Measurements from ENCODE around the gene SLC6A3. TPM values are rescaled to one million over a fixed set of nuclear protein-coding genes. Genes with fewer than 3 reads are reported as not detected.

SLC6A3 gene
- total RNA-seq, 2 donors from 2014 or later = not detected

DNA sequence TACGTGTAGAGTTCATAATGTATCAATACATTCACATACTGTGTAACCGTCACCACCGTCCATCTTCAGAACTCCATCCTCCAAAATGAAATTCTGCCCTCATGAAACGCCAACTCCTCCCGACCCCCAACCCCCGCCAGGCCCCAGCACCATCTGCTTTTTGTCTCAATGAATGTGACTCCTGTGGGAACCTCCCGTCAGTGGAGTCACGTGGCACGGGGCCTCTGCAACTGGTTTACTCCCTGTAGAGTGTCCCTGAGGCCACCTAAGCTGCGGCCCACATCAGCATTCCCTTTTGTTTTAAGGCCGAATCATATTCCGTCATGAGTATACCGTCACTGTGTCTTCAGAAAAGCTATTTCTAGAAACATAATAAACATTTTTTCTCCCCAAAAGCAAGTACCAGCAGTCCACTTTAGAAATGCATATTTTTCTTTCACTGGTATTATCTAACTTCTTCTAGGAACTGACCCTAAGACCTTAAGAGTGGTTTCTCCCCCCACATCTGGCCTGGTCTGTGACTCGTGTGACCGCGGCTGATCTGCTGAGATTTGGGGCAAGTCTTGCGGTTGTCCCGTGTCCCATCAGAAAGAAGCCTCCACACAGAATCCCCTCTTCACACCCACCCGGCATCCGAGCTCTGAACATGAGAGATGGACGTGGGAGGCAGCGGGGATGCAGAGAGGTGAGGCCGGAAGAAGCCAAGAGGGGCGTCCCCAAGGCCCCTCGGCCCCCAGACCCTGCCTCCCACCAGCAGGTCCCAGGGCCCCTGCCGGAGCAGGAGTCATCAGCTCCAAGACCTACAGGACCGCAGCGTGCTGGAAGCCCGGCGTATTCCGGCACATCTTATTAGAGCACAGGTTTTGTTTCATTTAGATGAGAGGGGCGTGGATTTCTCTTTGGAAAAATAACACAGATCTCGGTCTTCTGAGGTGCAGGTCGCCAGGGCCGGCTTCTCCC lies 38.3 kb downstream of the SLC6A3 start:
- Histone ChIP-seq H3K36me3 (no peaks in the 10 kb centered on the region), H3K9me3 (no peaks in the 10 kb centered on the region), H3K4me1 (no peaks in the 10 kb centered on the region), H3K27me3 (no peaks in the 10 kb centered on the region), H3K27ac (no peak overlapping the region), H3K4me3 (no peak overlapping the region), H3K9ac (ENCODE audit: low read depth in 2 of 2, low read length in 2 of 2) (no peak overlapping the region)
- intact Hi-C loops (cut with DNase I) = no loop called here
- no peak for DNase-seq
- TF ChIP-seq, protein P1, sequence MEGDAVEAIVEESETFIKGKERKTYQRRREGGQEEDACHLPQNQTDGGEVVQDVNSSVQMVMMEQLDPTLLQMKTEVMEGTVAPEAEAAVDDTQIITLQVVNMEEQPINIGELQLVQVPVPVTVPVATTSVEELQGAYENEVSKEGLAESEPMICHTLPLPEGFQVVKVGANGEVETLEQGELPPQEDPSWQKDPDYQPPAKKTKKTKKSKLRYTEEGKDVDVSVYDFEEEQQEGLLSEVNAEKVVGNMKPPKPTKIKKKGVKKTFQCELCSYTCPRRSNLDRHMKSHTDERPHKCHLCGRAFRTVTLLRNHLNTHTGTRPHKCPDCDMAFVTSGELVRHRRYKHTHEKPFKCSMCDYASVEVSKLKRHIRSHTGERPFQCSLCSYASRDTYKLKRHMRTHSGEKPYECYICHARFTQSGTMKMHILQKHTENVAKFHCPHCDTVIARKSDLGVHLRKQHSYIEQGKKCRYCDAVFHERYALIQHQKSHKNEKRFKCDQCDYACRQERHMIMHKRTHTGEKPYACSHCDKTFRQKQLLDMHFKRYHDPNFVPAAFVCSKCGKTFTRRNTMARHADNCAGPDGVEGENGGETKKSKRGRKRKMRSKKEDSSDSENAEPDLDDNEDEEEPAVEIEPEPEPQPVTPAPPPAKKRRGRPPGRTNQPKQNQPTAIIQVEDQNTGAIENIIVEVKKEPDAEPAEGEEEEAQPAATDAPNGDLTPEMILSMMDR (IDR thresholded peaks at IDR 0.05) = no peak

DNA sequence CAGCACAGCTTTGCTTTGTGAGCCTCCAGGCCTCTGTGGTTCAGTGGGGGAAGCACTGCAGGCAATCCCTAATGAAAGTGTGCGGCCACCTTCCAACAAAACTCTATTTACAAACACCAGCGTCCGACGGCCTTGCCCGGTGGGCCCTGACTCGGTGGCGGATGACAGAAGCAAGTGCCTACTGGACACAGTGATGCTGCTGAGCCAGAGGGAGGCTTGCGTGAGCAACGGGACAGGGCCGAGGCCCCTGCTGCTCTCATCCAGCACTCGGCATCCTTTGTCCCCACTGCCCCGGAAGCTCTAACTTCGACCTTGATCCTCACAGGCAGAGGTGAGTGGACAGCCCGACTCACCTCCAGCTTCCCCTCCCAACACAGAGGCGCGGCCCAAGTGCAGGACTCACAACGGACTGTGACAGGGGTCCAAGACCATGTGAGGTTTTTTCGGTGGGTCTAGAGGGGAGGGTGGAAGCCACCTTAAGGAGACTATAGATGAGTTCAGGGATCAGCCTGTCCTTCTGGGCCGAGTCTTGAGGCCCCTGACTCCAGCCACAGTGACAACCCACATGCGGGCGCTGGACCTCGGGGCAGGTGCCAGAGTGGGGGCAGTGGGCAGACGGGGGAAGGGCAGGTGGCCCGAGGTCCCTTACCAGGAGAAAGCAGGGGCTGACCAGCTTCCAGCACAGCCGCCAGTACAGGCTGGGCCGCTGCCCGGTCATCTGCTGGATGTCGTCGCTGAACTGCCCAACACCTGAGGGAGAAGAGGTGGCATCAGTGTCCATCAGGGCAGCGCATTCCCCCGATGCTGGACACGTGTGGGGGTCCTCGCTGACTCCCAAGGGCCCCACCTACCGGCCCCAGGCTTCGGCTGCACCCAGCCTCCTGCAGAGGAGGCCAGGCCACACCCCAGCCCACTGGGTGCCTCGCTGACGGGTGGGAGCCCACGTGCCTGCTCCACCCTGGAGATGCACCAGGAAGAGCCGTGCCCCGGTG lies 39.4 kb downstream of the SLC6A3 start:
- Histone ChIP-seq H3K9me3 (no peaks in the 10 kb centered on the region), H3K27ac (no peak overlapping the region), H3K4me3 (no peak overlapping the region), H3K9ac (ENCODE audit: low read depth in 2 of 2, low read length in 2 of 2) (no peak overlapping the region), H3K27me3 (no peaks in the 10 kb centered on the region), H3K36me3 (no peaks in the 10 kb centered on the region), H3K4me1 (no peaks in the 10 kb centered on the region)
- no peak for DNase-seq
- intact Hi-C loops (cut with DNase I) = no loop called here
- TF ChIP-seq, protein P1 (IDR thresholded peaks at IDR 0.05) = no peak

DNA sequence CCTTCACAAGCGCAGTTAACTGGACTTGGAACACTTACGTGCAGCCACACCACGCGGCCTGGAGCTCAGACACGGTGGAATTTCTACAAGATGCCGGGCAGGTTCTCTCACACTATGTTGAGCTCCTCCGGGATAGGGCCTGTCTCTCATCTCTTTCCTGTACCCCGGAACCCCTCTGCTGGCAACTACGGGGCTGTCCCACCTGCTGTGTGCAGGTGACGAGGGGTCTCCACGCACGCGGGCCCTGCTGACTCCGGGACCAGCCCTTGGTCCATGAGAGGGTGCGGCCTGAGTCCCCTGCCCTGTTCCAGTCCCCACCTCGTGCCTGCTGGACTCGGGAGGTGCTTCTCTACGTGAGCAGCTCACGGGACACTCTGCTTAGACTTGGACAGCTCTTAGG lies 40.1 kb downstream of the SLC6A3 start:
- no peak overlapping the region for H3K4me3 ChIP-seq
- TF ChIP-seq, protein P1 (IDR thresholded peaks at IDR 0.05) = no peak
- no peak for DNase-seq
- H3K27ac ChIP-seq = no peak overlapping the region
- no peaks in the 10 kb centered on the region for H3K27me3 ChIP-seq
- no peaks in the 10 kb centered on the region for H3K36me3 ChIP-seq
- intact Hi-C loops (cut with DNase I) = no loop called here
- no peaks in the 10 kb centered on the region for H3K4me1 ChIP-seq
- H3K9ac ChIP-seq (ENCODE audit: low read depth in 2 of 2, low read length in 2 of 2) = no peak overlapping the region
- no peaks in the 10 kb centered on the region for H3K9me3 ChIP-seq

DNA sequence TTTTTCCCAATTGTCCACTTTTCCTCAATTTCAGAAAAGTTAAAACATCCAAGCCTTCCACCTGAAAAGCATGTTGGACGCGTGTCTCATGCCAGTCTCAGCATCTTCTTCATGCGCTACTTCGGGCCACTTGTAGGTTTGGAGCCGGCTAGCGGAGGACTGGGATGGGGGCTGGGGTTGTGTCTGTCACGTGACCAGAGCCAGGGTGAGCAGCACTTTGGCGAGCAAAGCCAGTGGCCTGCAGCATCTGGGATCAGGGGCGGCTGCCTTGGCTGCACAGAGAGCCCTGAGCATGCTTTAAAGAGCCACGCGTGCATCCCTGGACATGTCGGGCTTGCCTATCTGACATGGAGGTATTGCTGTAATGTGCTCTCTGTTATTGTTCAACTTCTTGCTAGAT lies 41.2 kb downstream of the SLC6A3 start:
- no peaks in the 10 kb centered on the region for H3K27me3 ChIP-seq
- no peak overlapping the region for H3K4me3 ChIP-seq
- H3K4me1 ChIP-seq = no peaks in the 10 kb centered on the region
- DNase-seq = no peak
- no peak overlapping the region for H3K9ac ChIP-seq (ENCODE audit: low read depth in 2 of 2, low read length in 2 of 2)
- H3K9me3 ChIP-seq = no peaks in the 10 kb centered on the region
- H3K27ac ChIP-seq = no peak overlapping the region
- no peaks in the 10 kb centered on the region for H3K36me3 ChIP-seq
- intact Hi-C loops (cut with DNase I) = no loop called here
- TF ChIP-seq, protein P1 (IDR thresholded peaks at IDR 0.05) = no peak

DNA sequence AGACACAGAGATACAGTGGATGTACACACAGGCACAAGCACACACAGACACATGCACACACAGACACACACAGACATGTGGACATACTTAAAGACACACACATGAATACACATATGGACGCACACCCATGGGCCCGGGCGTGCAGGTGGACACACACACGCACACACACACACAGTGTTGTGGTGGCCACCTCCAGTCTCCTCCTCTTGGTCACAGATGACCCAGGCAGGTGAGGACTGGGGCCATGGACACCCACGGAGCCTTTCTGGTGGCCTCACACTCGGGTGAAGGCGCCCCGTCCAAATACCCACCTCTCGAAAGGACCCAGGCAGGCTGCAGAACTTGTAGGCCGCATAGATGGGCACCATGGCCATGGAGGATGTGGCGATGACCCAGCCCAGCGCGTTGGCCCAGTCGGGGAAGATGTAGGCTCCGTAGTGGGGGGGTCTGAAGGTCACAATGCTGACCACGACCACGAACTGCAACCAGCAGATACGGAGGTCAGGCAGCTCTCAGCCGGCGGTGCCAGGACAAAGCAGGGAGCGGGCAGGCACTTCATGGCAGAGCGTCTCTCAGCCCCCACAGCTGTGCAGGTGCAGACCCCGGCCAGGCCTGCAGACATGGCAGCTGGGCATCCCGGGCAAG lies 42.5 kb downstream of the SLC6A3 start:
- no peaks in the 10 kb centered on the region for H3K36me3 ChIP-seq
- TF ChIP-seq, protein P1 (IDR thresholded peaks at IDR 0.05) = no peak
- DNase-seq = no peak
- no peaks in the 10 kb centered on the region for H3K4me1 ChIP-seq
- no peak overlapping the region for H3K9ac ChIP-seq (ENCODE audit: low read depth in 2 of 2, low read length in 2 of 2)
- H3K27ac ChIP-seq = no peak overlapping the region
- intact Hi-C loops (cut with DNase I) = no loop called here
- H3K27me3 ChIP-seq = no peaks in the 10 kb centered on the region
- H3K9me3 ChIP-seq = no peaks in the 10 kb centered on the region
- no peak overlapping the region for H3K4me3 ChIP-seq
